NB4 (cell line): ENCODE measurements around the gene CNEP1R1.

Experiments
- POLR2A ChIP-seq: IDR thresholded peaks from 2 replicates; pipeline ENCODE4 v1.6.1; 2011; ENCODE audit warnings: mild to moderate bottlenecking; ENCODE audit not compliant: insufficient read length; ENCODE audit errors: extremely low read depth
- TF ChIP-seq, protein P1 (sequence below): IDR thresholded peaks from one replicate; pipeline ENCODE4 v1.5.1; 2012; ENCODE audit warnings: low read depth, low read length

DNA sequence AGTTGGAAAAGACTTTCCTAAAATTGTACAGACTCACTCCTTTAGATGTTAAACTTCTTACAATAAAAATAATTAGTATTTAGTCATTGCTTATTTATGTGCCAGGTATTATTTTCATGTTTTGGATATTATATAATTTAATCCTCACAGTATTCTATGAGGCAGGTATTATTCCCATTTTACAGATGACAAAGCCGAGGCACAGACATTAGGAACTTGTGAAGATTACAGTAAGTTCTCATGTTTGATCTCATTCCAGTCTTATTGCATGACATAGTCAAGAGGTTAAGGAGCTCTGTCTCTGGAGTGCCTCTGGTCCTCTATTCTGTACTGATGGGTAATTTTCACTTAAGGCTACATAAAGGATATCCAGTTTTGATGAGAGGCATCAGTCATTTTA, 44.0 kb downstream of the CNEP1R1 start:
- TF ChIP-seq, protein P1, sequence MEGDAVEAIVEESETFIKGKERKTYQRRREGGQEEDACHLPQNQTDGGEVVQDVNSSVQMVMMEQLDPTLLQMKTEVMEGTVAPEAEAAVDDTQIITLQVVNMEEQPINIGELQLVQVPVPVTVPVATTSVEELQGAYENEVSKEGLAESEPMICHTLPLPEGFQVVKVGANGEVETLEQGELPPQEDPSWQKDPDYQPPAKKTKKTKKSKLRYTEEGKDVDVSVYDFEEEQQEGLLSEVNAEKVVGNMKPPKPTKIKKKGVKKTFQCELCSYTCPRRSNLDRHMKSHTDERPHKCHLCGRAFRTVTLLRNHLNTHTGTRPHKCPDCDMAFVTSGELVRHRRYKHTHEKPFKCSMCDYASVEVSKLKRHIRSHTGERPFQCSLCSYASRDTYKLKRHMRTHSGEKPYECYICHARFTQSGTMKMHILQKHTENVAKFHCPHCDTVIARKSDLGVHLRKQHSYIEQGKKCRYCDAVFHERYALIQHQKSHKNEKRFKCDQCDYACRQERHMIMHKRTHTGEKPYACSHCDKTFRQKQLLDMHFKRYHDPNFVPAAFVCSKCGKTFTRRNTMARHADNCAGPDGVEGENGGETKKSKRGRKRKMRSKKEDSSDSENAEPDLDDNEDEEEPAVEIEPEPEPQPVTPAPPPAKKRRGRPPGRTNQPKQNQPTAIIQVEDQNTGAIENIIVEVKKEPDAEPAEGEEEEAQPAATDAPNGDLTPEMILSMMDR, result no peak
- no peak for TF ChIP-seq POLR2A
